Measurements from ENCODE around the gene RNF157.

GRCh38 chr17:76140661-76141211, 99.6 kb downstream of the RNF157 start:
- TF ChIP-seq CTCF (IDR thresholded peaks at IDR 0.05; ENCODE audit: insufficient read depth, low read length) (no peak), GABPA (IDR thresholded peaks at IDR 0.05; ENCODE audit: low read depth) (no peak), POLR2AphosphoS5 (IDR thresholded peaks at IDR 0.05; ENCODE audit: low read depth) (no peak)

Measured in HL-60 (cell line).